Measurements from ENCODE around the gene OPN1MW3.

OPN1MW3 gene

DNA sequence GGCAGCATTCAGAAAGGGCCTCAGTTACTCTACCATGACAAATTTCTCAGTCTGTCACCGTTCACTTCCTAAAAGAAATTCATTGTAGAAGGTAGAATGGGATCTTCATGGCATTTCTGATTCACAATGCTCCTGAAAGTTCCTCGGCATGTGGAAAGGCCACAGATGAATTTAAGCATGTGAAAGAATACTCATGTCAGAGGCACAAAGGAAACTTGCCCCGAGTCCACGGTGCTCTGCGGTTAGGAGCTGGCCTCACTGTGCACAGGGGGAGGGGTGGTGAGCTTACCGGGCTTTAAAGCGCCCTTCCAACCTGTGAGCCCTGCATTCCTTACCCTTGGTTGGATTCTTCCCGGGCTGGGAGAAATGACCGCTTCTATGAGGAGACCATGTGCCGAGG, 47.5 kb downstream of the OPN1MW3 start:
- no peak for DNase-seq (ENCODE audit: low read depth)
- TF ChIP-seq, protein P1, sequence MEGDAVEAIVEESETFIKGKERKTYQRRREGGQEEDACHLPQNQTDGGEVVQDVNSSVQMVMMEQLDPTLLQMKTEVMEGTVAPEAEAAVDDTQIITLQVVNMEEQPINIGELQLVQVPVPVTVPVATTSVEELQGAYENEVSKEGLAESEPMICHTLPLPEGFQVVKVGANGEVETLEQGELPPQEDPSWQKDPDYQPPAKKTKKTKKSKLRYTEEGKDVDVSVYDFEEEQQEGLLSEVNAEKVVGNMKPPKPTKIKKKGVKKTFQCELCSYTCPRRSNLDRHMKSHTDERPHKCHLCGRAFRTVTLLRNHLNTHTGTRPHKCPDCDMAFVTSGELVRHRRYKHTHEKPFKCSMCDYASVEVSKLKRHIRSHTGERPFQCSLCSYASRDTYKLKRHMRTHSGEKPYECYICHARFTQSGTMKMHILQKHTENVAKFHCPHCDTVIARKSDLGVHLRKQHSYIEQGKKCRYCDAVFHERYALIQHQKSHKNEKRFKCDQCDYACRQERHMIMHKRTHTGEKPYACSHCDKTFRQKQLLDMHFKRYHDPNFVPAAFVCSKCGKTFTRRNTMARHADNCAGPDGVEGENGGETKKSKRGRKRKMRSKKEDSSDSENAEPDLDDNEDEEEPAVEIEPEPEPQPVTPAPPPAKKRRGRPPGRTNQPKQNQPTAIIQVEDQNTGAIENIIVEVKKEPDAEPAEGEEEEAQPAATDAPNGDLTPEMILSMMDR (IDR thresholded peaks at IDR 0.05; ENCODE audit: low read length, missing control alignments): no peak
- H3K4me3 ChIP-seq (replicated peaks; ENCODE audit: low read depth, low read length): no peak overlapping the region

DNA sequence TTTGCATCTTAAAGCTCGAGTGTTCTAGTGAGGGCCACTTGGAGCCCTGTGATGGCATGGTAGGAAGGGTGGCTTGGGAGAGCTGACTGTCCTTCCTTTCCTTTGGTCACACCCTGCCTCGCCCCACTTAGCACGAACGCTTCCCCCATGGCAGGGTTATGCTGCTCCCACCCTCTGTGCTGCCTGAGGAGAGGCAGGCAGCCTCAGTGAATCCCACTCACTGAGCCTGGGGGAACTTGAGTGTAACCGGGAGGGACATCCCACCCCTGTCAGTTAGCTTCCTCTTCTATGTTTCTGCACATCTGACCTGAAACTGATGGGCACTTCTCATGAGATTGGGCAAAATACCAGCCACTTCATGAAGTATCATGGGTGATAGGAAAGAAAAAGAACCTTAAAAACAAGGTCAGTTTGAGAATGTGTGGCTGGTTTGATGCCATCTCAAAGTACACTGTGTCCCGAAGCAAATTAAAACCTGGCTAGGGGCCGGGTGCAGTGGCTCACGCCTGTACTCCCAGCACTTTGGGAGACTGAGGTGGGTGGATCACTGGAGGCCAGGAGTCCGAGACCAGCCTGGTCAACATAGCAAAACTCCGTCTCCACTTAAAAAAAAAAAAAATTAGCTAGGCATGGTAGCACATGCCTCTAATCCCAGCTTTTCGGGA, 48.3 kb downstream of the OPN1MW3 start:
- TF ChIP-seq, protein P1 (IDR thresholded peaks at IDR 0.05; ENCODE audit: low read length, missing control alignments): no peak
- no peak overlapping the region for H3K4me3 ChIP-seq (replicated peaks; ENCODE audit: low read depth, low read length)
- no peak for DNase-seq (ENCODE audit: low read depth)

DNA sequence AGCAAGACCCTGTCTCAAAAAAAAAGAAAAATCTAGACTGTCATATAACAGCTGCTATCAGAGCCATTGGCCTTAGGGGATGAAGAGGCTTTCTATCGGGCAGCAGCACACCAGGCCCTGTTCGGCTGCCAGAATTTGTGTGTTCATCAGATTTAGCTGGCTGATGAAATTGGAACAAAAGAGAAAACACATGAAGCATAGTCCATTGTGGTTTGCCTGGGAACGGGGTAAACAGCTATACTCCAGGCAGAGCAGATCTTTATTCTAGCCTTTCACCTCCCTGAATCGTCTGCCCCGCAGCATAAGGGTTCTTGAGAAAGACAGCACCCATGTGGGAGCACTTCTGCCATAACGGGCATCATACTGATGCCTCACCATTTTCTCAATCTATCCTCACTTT, 49.8 kb downstream of the OPN1MW3 start:
- no peak overlapping the region for H3K4me3 ChIP-seq (replicated peaks; ENCODE audit: low read depth, low read length)
- DNase-seq (ENCODE audit: low read depth): no peak
- TF ChIP-seq, protein P1 (IDR thresholded peaks at IDR 0.05; ENCODE audit: low read length, missing control alignments): no peak

DNA sequence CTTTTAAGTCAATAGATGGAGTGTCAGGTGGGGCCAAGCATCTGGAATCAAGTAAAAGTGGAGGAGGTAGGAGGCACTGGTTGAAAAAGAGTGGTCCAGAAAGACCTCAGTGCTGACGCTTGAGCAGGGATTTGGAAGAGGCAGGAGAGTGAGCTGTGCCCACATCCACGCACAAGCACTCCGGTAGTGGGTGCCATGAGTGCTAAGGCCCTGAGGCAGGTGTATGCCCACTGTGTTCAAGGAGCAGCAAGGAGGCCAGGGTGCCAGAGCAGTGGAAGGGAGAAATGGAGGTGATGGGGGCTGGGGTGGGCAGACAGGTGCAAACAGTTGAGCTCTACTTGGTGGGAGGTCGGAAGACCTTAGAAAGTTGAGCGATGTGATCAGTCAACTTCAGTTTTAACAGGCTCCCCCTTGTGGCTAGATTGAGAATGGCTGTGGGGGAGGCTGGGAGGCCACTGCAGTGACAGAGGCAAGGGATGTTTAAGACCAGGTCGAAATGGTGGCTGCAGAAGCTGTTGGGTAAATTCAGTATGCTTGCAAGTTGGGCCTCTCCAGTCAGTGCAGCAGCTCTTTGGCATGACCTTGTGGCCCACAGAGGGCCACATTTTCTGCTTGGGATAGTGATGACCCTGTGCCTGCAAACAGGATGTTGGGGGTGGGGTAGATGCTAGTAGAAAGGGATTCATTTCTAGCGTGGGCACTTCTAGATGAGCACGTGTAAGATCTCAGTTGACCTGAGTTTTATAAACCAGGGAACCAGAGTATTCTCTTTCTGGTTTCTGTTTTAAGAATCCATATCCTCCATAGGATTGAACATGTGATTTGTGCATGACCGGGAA, 50.9 kb downstream of the OPN1MW3 start:
- H3K4me3 ChIP-seq (replicated peaks; ENCODE audit: low read depth, low read length): no peak overlapping the region
- DNase-seq (ENCODE audit: low read depth): peak; percentile 55
- TF ChIP-seq, protein P1 (IDR thresholded peaks at IDR 0.05; ENCODE audit: low read length, missing control alignments): peak; percentile 64

DNA sequence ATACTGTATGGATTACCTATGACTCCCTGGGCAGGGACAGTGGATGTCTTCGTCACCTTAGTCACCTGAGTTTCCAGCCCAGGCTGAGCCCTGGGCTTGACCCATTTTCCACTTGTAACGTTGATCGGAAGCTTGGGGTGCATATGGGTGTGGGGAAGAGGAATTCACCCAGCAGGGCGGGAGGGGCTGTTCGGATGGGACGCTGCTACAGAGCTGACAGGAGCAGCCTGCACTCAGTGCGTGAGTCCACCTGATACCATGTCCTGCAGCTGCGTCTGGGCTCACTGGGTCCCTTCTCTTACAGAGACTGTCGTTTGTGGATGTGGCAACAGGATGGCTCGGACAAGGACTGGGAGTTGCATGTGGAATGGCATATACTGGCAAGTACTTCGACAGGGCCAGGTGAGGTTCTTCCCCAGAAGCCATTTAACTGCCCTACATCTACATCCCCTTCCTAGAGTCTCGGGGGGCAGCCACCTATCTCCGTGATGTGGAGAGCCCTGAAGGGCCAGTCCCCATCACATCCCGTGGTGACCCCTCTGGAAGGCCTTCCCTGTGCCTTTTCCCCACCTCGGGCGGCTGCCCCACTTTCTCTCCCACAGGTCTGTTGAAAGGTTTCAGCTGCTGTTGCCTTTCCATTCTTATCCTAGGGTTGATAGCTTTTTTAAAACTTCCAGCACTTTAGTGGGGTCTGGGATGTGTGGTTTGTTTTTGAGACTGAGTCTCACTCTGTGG, 51.8 kb downstream of the OPN1MW3 start:
- no peak overlapping the region for H3K4me3 ChIP-seq (replicated peaks; ENCODE audit: low read depth, low read length)
- DNase-seq (ENCODE audit: low read depth): no peak
- TF ChIP-seq, protein P1 (IDR thresholded peaks at IDR 0.05; ENCODE audit: low read length, missing control alignments): no peak

DNA sequence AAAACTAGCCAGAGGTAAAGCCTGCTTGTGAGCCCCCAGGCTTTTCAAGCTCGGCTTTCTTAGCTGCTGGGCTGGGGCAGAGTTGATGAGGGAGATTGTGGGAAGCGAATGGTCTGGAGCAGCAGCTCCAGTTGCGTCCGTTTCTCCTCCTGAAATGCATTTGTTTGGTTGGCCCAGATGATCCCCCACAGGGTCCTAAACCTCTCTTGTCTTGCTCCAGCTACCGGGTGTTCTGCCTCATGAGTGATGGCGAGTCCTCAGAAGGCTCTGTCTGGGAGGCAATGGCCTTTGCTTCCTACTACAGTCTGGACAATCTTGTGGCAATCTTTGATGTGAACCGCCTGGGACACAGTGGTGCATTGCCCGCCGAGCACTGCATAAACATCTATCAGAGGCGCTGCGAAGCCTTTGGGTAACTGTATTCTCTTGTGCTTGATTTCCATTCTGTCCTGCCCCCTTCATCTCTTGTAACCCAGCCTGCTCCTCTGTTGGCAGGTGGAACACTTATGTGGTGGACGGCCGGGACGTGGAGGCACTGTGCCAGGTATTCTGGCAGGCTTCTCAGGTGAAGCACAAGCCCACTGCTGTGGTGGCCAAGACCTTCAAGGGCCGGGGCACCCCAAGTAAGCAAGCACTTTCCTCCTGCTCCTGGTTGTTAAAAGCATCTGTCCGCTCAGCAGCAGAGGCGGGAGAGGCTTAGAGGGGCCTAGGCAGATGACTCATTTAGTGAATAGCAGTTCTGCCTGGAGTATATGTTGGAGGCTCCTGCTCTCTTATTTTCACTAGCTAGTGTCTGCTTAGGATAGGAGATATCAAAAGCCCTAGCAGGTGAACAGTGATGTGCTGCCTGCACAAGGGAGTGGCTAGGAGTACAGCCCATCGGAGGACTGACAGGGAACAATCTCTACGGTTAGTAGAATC, 53.5 kb downstream of the OPN1MW3 start:
- DNase-seq (ENCODE audit: low read depth): no peak

More for the DNA sequence above, 53.5 kb downstream of the OPN1MW3 start:
- TF ChIP-seq, protein P1 (IDR thresholded peaks at IDR 0.05; ENCODE audit: low read length, missing control alignments): no peak
- no peak overlapping the region for H3K4me3 ChIP-seq (replicated peaks; ENCODE audit: low read depth, low read length)
